ENCODE data around the gene CDC73.
"Not testable (repeated sequence)": the region's sequence is repeated elsewhere in the genome, so short reads cannot be mapped to it uniquely, and the experiment has no call there.

Gene CDC73

GRCh38 chr1:193179094-193179493, 57.3 kb downstream of the CDC73 start:
- no peak for DNase-seq (ENCODE audit: low read depth in 2 of 3, low spot score in 2 of 3)

GRCh38 chr1:193181536-193181935, 59.7 kb downstream of the CDC73 start:
- DNase-seq (ENCODE audit: low read depth in 2 of 3, low spot score in 2 of 3): no peak

- no peak for DNase-seq (ENCODE audit: low read depth in 2 of 3, low spot score in 2 of 3)
Measured at GRCh38 chr1:193181985-193182384, 60.2 kb downstream of the CDC73 start.

- DNase-seq (ENCODE audit: low read depth in 2 of 3, low spot score in 2 of 3): no peak
Measured at GRCh38 chr1:193183019-193183627, 61.3 kb downstream of the CDC73 start.

- no peak for DNase-seq (ENCODE audit: low read depth in 2 of 3, low spot score in 2 of 3)
Measured at GRCh38 chr1:193184776-193185175, 62.9 kb downstream of the CDC73 start.

GRCh38 chr1:193185211-193185610, 63.4 kb downstream of the CDC73 start:
- no peak for DNase-seq (ENCODE audit: low read depth in 2 of 3, low spot score in 2 of 3)

- no peak for DNase-seq (ENCODE audit: low read depth in 2 of 3, low spot score in 2 of 3)
Measured at GRCh38 chr1:193185901-193186731, 64.3 kb downstream of the CDC73 start, which contains the start of gene B3GALT2. Gene B3GALT2, minus strand, starts transcription at chr1:193186613. Its CDS starts 5,051 bp downstream, at chr1:193181562.

- no peak for DNase-seq (ENCODE audit: low read depth in 2 of 3, low spot score in 2 of 3)
Measured at GRCh38 chr1:193187114-193187513, 65.3 kb downstream of the CDC73 start.

GRCh38 chr1:193188915-193189314, 67.1 kb downstream of the CDC73 start:
- not testable (repeated sequence) for DNase-seq (ENCODE audit: low read depth in 2 of 3, low spot score in 2 of 3)

GRCh38 chr1:193189442-193190095, 67.7 kb downstream of the CDC73 start:
- DNase-seq (ENCODE audit: low read depth in 2 of 3, low spot score in 2 of 3): no peak

- no peak for DNase-seq (ENCODE audit: low read depth in 2 of 3, low spot score in 2 of 3)
Measured at GRCh38 chr1:193190096-193190744, 68.4 kb downstream of the CDC73 start.

GRCh38 chr1:193192586-193192985, 70.8 kb downstream of the CDC73 start:
- DNase-seq (ENCODE audit: low read depth in 2 of 3, low spot score in 2 of 3): no peak

- DNase-seq (ENCODE audit: low read depth in 2 of 3, low spot score in 2 of 3): no peak
Measured at GRCh38 chr1:193199940-193200339, 78.1 kb downstream of the CDC73 start.

GRCh38 chr1:193201021-193201420, 79.2 kb downstream of the CDC73 start:
- no peak for DNase-seq (ENCODE audit: low read depth in 2 of 3, low spot score in 2 of 3)

GRCh38 chr1:193210996-193211395, 89.2 kb downstream of the CDC73 start:
- no peak for DNase-seq (ENCODE audit: low read depth in 2 of 3, low spot score in 2 of 3)

- no peak for DNase-seq (ENCODE audit: low read depth in 2 of 3, low spot score in 2 of 3)
Measured at GRCh38 chr1:193211539-193211938, 89.7 kb downstream of the CDC73 start.

- DNase-seq (ENCODE audit: low read depth in 2 of 3, low spot score in 2 of 3): no peak
Measured at GRCh38 chr1:193212637-193213036, 90.8 kb downstream of the CDC73 start.

- DNase-seq (ENCODE audit: low read depth in 2 of 3, low spot score in 2 of 3): no peak
Measured at GRCh38 chr1:193213998-193214397, 92.2 kb downstream of the CDC73 start.

- DNase-seq (ENCODE audit: low read depth in 2 of 3, low spot score in 2 of 3): no peak
Measured at GRCh38 chr1:193216920-193217319, 95.1 kb downstream of the CDC73 start.

GRCh38 chr1:193219391-193219790, 97.6 kb downstream of the CDC73 start:
- no peak for DNase-seq (ENCODE audit: low read depth in 2 of 3, low spot score in 2 of 3)

GRCh38 chr1:193221651-193222050, 99.8 kb downstream of the CDC73 start:
- no peak for DNase-seq (ENCODE audit: low read depth in 2 of 3, low spot score in 2 of 3)
